Fibroblast of peridontal ligament (primary cell): ENCODE measurements around the gene RRP1B.
"Not testable (repeated sequence)": the region's sequence is repeated elsewhere in the genome, so short reads cannot be mapped to it uniquely, and the experiment has no call there.

ENCODE experiments used
- DNase-seq: peaks from one replicate; pipeline ENCODE4 v3.0.0-alpha.2; 2010; ENCODE audit errors: extremely low read depth

RRP1B gene, protein sequence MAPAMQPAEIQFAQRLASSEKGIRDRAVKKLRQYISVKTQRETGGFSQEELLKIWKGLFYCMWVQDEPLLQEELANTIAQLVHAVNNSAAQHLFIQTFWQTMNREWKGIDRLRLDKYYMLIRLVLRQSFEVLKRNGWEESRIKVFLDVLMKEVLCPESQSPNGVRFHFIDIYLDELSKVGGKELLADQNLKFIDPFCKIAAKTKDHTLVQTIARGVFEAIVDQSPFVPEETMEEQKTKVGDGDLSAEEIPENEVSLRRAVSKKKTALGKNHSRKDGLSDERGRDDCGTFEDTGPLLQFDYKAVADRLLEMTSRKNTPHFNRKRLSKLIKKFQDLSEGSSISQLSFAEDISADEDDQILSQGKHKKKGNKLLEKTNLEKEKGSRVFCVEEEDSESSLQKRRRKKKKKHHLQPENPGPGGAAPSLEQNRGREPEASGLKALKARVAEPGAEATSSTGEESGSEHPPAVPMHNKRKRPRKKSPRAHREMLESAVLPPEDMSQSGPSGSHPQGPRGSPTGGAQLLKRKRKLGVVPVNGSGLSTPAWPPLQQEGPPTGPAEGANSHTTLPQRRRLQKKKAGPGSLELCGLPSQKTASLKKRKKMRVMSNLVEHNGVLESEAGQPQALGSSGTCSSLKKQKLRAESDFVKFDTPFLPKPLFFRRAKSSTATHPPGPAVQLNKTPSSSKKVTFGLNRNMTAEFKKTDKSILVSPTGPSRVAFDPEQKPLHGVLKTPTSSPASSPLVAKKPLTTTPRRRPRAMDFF

DNA sequence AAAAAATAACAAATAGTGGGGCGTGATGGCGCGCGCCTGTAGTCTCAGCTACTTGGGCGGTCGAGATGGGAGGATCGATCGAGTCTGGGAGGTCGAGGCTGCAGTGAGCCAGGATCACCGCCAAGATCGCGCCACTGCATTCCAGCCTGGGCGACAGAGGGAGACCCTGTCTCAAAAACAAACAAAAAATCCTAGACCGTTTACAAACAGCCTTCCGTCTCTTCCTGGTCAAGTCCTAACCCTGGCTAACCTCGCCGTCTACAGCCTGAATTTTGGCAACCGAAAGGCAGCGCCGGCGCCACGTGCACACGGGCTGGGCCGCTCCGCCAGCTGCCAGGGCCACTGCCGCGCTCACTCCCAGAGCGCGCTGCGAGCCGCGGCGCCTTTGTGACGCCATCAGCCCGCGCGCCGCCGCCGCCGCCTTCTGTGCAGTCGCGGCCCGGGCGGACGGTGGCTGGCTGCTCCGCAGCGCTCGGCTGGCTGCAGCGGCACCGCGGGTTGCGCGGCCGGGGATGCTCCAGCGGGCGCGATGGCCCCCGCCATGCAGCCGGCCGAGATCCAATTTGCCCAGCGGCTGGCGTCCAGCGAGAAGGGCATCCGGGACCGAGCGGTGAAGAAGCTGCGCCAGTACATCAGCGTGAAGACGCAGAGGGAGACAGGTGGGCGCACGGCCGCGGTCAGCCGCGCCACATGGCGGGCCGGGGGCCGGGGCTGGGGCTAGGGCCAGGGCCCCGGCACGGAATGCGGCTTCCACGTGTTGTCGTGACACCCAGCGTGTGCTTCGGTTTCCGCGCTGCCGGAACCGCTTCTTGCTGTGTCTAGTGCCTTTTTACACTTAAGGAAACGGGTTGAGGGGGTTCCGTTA lies at the start of gene RRP1B, which contains the start of gene HSF2BP:
Gene RRP1B (plus strand): TSS at position 425 of the 865 bp plus-strand sequence. CDS start 105 bp downstream, at position 530.
Gene HSF2BP (minus strand): TSS at position 353 of the 865 bp plus-strand sequence. CDS start 1,392 bp downstream, outside the sequence.
- peak; percentile 70 for DNase-seq

DNA sequence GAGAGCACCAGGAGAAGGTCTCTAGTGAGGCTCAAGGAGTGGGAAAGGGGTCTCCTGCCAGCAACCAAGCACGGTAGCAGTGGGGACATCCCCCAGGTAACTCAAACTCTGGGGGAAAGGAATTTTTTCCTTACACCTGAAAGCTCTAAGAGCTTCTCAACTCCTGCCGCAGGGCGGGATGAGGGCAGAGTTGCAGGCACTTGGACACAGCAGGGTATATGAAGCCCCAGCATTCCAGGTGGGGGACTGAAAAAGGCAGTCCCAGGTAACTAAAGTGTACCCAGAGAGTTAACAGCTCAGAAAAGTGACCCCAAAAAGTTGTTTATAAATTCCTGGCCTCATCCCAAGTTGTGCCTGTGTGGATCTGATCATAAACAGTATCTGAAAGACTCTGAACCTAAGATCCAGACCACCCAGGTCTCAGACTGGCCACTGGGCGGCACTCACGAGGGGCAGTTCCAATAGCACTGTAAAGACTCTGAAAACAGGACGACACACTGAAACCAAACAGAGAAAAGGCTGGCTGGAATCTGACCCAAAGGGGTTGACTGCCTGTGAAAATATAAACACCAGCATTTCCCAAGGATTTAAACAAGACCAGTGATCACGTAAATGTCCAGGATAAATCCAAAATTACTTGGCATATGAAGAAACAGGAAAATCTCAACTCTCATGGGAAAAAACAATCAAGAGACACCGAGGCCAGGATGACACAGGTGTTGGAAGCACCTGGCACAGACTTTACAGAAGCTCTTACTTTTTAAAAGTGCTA lies 47.6 kb upstream of the RRP1B start:
- DNase-seq: peak; percentile 91

DNA sequence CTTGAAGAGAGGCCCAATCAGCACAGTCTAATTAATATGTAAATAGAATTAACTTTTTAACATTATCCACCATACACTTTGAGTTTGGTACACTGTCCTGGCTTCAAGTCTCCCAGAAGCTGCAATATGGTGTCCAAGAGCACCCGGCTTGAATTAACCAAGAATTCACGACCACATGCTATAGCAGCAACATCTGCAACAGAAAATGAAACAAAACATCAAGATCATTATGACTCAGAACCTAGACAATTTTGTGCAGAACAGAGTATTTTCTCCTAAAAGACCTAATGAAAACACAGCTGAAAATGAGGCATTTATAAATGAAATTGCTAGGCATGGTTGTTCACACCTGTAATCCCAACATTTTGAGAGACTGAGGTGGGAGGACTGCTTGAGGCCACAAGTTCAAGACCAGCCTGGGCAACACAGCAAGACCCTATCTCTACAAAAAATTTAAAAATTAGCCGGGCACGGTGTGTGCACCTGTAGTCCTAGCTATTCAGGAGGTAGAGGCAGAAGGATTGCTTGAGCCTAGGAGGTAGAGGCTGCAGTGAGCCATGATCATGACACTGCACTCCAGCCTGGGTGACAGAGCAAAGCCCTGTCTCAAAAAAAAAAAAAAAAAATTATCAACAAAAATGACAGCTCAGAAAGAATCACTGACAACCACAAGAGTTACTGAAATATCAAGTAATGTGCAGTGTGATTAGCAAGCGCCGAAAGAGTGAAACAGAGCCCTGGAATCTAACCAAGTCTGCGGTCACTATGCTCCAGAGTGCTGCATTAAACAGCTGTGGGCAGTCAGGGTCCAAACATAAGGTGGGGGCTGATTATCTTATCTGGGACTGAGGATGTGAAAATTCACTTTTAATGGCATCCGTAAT lies 45.4 kb upstream of the RRP1B start:
- DNase-seq: peak; percentile 74

GRCh38 chr21:43614839-43615238 lies 44.5 kb upstream of the RRP1B start:
- peak; percentile 23 for DNase-seq

- not testable (repeated sequence) for DNase-seq
Observed at GRCh38 chr21:43616861-43617260, 42.5 kb upstream of the RRP1B start.

GRCh38 chr21:43618940-43619339 lies 40.4 kb upstream of the RRP1B start:
- no peak for DNase-seq

DNA sequence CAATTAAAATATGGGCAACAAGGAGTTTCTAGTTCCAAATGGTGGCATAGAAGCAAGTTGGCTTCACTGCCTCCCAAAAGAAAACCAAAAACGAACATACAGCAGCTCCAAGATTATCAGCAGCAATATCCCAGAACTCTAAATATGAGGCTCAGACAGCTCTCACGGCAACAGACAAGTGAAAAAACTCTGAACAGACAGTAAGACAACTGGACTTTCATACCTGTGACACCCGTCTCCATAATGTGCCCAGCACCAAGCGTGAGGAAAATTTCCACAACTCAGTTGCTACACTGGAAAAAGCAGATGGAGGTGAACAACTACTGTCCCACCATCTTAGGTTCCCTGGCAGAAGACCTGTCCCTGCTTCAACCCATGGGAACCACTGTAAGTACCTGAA lies 40.0 kb upstream of the RRP1B start:
- DNase-seq: no peak

GRCh38 chr21:43619856-43620255 lies 39.5 kb upstream of the RRP1B start:
- DNase-seq: no peak

DNA sequence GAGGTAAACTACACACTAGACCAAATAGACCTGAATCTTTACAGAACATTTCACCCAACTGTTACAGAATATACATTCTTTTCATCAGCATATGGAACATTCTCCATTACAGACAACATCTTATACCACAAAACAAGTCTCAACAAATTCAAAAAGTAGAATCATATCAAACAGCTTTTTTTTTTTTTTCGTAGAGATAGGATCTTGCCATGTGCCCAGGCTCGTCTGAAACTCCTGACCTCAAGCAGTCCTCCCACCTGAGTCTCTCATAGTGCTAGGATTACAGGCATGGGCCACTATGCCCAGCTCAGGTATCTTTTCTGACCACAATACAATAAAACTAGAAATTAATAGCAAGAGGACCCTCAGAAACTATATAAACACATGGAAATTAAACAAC lies 36.6 kb upstream of the RRP1B start:
- DNase-seq: no peak

DNA sequence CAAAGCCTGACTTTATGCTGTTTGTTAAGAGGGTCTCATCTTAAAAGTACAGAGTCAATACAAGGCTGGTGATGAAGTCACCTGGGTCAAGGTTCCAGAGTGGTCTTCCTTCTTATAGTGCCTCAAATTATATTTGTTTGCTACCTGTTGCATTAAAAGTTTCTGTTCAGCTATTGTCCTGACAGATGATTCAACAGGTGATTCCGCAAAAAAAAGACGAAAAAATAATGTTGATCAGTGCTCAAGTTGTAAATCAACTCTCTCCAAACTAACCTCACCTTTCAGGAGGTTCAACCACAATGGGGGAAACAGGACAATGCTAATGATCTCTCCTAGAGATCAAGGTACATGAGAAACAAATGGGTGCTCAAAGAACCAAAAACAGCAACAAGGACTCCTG lies 35.8 kb upstream of the RRP1B start:
- no peak for DNase-seq

GRCh38 chr21:43624339-43624738 lies 35.0 kb upstream of the RRP1B start:
- no peak for DNase-seq

GRCh38 chr21:43626390-43626789 lies 33.0 kb upstream of the RRP1B start:
- no peak for DNase-seq

DNA sequence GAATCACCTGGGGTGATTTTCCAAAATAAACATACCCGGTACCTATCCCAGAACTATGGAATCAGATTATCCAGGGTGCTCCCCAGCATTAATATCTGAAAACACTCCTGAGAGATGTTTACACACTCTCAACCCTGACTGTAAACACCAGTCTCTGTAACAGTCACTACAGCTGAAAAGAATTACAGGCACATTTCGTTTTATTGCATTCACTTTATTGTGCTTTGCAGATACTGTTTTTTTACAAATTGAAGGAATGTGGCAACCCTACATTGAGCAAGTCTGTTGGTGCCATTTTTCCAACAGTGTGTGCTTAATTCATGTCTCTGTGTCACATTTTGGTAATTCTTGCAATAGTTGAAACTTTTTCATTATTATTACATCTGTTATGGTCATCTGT lies 31.8 kb upstream of the RRP1B start:
- no peak for DNase-seq

DNA sequence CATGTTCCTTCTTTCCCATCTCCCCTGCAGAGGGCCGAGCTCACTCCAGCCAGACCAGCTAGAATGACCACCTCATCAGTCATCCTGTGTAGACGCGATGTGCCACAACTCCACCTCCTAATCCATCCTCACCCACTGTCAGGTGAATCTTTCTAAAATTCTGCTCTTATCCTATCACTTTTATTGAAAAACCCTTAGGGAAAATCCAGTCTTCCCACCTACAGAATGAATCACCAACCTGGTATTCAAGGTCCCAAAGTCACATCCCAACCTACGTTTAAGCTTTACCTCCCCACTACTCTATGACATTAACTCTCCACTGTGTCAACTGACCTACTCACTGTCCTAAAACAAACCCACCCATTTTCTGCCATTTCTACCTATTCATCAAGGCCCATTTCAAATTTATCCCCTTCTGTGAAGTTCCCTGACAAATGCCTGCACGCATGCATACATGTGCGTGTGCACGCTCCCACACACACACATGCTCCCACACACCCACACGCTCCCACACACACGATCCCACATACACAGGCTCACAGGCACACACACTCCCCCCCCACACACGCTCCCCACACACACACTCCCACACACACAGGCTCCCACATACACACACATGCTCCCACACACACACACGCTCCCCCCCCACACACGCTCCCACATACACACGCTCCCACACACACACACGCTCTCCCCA lies 27.8 kb upstream of the RRP1B start:
- no peak for DNase-seq

GRCh38 chr21:43632373-43632905 lies 26.9 kb upstream of the RRP1B start:
- DNase-seq: no peak

DNA sequence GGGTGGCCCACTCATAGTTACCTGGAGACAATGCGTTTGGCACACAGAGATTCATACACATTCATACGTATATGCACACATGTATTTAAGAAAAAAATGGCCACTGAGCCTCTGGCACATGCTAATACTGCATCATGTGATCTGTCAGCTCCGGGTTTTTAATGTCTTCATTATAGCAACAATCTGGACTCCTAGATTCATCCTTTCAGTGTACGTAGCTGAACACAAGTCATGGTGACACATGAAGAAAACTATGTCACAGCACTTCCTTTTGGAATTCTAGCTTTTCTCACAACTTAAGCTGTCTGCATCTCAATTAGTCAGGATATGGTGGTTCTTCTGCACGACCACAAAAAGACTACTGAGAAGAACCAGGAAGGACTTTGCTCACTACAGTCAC lies 24.7 kb upstream of the RRP1B start:
- DNase-seq: no peak

- no peak for DNase-seq
Observed at GRCh38 chr21:43635436-43635835, 23.9 kb upstream of the RRP1B start.

DNA sequence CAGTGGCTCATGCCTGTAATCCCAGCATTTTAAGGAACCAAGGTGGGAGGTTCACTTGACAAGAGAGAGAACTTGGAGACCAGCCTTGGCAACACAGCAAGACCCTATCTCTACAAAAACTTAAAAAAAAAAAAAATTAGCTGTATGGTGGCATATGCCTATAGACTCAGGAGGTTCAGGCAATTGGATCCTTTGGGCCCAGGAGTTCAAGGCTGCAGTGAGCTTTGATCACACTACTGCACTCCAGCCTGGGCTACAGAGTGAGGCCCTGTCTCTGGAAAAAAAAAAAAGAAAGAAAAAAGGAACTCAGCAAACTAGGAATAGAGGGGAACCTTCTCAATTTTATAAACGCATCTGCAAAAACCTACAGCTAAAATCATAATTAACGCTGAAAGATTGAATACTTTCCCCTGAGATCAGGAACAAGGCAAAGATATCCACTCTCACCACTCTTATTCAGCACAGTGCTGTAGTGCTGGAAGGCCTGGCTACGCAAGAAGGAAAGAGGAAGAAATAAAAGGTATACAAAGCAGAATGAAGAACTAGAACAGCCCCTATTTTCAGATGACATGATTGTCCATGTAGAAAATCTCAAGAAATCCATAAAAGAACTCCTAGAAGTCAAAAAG lies 21.7 kb upstream of the RRP1B start:
- no peak for DNase-seq
